G401 (cell line): ENCODE measurements around the gene MYBPC3. TPM values are rescaled to one million over a fixed set of nuclear protein-coding genes. Genes with fewer than 3 reads are reported as not detected.

Source experiments
- DNase-seq: peaks from one replicate; pipeline ENCODE4 v3.0.0-alpha.2; 2015; ENCODE audit warnings: low spot score
- in situ Hi-C: cut with HindIII; loops from 2 replicates; pipeline ENCODE4 v1.10.0; 2016; ENCODE audit warnings: low sequenced_read_pairs, mixed read lengths
- total RNA-seq: library from RNA; depleted of rRNA; stranded (reverse); fragments of >200 nt; shearing (Covaris generic); gene quantifications from 2 replicates; pipeline ENCODE4 v1.2.3, GENCODE V29; 2014

Gene MYBPC3
- total RNA-seq, 1 experiment from 2014 or later, result not detected

GRCh38 chr11:47388697-47389576 lies 36.4 kb upstream of the MYBPC3 start:
- no peak for DNase-seq
- in situ Hi-C loops, result no loop called here

GRCh38 chr11:47387944-47388696 lies 35.6 kb upstream of the MYBPC3 start:
- in situ Hi-C loops, result no loop called here
- no peak for DNase-seq

- no peak for DNase-seq
- in situ Hi-C loops, result no loop called here
These were observed 32.0 kb upstream of the MYBPC3 start for GRCh38 chr11:47384498-47384897.

GRCh38 chr11:47383071-47383470 lies 30.6 kb upstream of the MYBPC3 start:
- no peak for DNase-seq
- in situ Hi-C loops, result no loop called here

DNA sequence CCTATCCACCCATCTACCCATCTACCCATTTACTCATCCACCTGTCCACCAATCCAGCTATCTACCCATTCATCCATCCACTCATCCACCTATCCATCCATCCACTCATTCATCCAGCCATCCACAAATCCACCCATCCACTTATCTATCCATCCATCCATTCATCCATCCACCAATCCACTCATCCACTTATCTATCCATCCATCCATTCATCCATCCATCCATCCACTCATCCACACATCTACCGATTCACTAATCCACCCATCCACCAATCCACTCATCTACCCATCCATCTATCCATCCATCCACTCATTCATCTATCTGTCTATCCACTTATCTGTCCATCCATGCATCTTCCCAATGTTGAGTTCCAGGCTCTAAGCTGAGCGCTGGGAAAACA lies 27.6 kb upstream of the MYBPC3 start:
- DNase-seq, result no peak
- in situ Hi-C loops, result no loop called here

DNA sequence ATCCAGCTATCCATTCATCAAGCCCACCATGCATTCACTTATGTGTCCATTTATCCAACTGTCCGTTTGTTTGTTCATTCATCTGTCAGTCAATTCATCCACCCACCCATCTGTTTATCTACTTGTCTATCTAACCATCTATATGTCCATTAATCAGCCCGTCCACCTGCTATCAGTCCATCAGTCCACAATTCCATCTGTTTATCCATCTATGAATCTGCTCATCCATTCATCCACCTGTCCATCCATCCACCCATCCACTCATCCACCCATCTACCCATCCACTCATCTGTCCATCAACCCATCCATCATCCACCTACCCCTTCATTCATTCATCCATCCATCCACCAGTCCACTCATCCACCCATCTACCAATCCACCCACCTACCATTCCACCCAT lies 26.8 kb upstream of the MYBPC3 start:
- in situ Hi-C loops, result no loop called here
- no peak for DNase-seq

- in situ Hi-C loops, result no loop called here
- no peak for DNase-seq
These were observed 26.3 kb upstream of the MYBPC3 start for GRCh38 chr11:47378836-47379170.

DNA sequence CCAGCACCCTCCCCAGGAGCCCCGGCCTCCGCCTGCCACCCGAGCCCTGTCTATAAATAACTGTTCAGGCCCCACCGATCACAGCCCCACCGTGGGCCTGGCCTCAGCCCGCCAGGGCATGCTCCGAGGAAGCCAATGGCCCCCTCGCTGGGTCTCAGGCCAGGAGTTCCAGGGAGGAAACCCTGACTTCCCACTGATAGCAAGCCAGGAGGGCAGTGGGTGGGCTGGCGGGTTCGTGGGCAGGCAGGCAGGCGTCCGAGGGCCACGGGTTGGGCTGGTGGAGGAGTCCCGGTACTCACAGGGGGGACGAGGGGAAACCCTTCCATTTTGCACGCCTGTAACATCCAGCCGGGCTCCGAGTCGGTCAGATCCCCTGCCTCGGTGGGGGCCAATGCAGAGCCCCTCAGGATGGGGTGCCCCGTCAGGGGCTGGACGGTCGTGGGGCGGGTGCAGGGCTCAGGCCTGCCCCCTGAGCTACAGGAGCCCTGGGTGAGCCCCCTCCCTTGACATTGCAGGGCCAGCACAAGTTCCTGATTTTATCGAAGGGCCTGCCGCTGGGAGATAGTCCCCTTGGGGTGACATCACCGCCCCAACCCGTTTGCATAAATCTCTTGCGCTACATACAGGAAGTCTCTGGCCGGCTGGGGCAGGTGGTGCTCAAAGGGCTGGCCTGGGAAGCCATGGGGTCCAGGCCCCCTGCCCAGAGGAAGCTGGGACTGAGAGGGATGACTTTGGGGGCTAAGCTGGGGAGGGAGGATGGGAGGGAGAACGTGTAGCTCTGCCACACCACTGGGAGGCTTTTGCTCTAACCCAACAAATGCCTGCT lies 25.7 kb upstream of the MYBPC3 start, which contains the start of gene SPI1:
Gene SPI1 (minus strand): TSS at position 538 of the 826 bp plus-strand sequence. CDS start 194 bp downstream, at position 344.
- no peak for DNase-seq
- in situ Hi-C loops, result no loop called here

- DNase-seq, result no peak
- in situ Hi-C loops, result no loop called here
These were observed 25.1 kb upstream of the MYBPC3 start for GRCh38 chr11:47377571-47378009.

- DNase-seq, result no peak
- in situ Hi-C loops, result no loop called here
These were observed 24.2 kb upstream of the MYBPC3 start for GRCh38 chr11:47376525-47377371.

GRCh38 chr11:47376107-47376524 lies 23.6 kb upstream of the MYBPC3 start:
- in situ Hi-C loops, result no loop called here
- DNase-seq, result no peak

DNA sequence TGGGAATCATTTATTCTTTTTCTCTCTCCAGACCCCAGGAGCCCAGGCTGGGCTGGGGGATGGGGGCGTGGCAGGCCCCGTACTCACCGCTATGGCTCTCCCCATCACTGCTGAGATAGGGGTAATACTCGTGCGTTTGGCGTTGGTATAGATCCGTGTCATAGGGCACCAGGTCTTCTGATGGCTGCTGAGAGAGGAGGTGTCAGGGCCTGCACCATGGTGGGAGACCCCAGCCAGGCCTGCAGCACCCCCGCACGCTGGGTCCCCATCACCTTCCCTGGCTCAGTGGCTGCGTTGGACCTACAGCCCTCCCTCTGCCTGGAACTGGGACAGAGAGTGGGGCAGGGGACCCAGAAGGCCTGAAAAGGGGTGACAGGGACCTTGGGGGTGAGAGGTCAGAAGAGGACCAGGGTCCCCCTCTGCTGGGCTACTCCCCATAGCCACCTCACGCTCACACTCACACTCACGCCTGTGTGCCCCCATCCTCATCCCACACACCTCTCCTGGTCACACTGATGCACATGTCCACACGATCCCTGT lies 23.1 kb upstream of the MYBPC3 start:
- in situ Hi-C loops, result no loop called here
- DNase-seq, result no peak

- in situ Hi-C loops, result no loop called here
- no peak for DNase-seq
These were observed 22.5 kb upstream of the MYBPC3 start for GRCh38 chr11:47375020-47375419.

DNA sequence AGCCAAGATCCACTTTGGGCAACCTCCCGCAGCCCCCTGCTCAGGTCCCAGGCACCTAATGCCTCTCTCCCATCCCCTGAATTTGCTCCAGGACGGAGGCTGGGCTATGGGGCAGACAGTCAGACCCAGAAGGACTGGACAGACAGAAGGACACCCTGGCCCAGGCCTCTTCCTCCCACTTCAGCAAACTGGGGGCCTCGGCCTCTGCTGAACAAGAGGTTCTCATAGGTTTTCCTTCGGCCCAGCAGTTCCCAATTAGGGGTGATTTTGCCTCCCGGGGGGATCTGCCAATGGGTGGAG lies 22.2 kb upstream of the MYBPC3 start:
- in situ Hi-C loops, result no loop called here

GRCh38 chr11:47373876-47374719 lies 21.6 kb upstream of the MYBPC3 start:
- DNase-seq, result peak; percentile 78
- in situ Hi-C loops, result no loop called here

More for the DNA sequence above, 22.2 kb upstream of the MYBPC3 start:
- no peak for DNase-seq

- DNase-seq, result no peak
These were observed 19.9 kb upstream of the MYBPC3 start for GRCh38 chr11:47372422-47372821.

DNA sequence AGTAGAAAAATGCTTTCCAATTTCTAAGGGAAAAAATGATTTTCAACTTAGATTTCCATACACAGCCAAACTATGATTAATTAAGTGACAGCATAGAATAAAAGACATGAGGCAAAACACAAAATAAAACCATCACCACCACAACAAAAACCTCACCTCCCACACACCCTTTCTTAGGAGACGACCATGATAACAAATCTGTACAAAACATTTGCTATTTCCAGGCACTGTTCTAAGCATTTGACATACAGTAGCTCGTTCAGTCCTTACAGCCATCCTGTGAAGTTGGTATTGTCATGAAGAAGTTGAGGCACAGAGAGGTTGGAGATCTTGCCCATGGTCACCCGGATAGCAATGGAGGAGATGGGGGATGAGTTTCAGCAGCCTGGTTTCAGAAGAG lies 17.2 kb upstream of the MYBPC3 start:
- no peak for DNase-seq
- in situ Hi-C loops, result no loop called here

More at GRCh38 chr11:47372422-47372821, 19.9 kb upstream of the MYBPC3 start:
- in situ Hi-C loops, result no loop called here

- in situ Hi-C loops, result no loop called here
- DNase-seq, result no peak
These were observed 13.6 kb upstream of the MYBPC3 start for GRCh38 chr11:47366020-47366490.
